ENCODE data around the gene ITPR2.

- TF ChIP-seq POU2F2 (IDR thresholded peaks at IDR 0.05; ENCODE audit: low read depth, low read length) (no peak), POLR2A (IDR thresholded peaks at IDR 0.05; ENCODE audit: low read depth, low read length) (no peak), POLR2AphosphoS5 (IDR thresholded peaks at IDR 0.05; ENCODE audit: low read depth, low read length) (no peak)
Observed at GRCh38 chr12:26748741-26749431, 84.1 kb downstream of the ITPR2 start.

Measured in GM12891 (cell line).